GM19463 (cell line): ENCODE results near the gene GPC3.

Source experiments
- ATAC-seq: cut with Tn5 transposase; IDR thresholded peaks from one replicate; pipeline ENCODE4 v1.9.1; 2021; ENCODE audit warnings: mild to moderate bottlenecking, moderate library complexity; ENCODE audit not compliant: unreplicated experiment

Gene GPC3

GRCh38 chrX:133658293-133658911 lies 327.0 kb downstream of the GPC3 start:
- no peak for ATAC-seq

GRCh38 chrX:133655275-133656265 lies 329.8 kb downstream of the GPC3 start:
- ATAC-seq: no peak

GRCh38 chrX:133654811-133655210 lies 330.6 kb downstream of the GPC3 start:
- ATAC-seq: no peak

GRCh38 chrX:133653358-133653757 lies 332.0 kb downstream of the GPC3 start:
- ATAC-seq: no peak

- no peak for ATAC-seq
Measured at GRCh38 chrX:133652185-133652584, 333.2 kb downstream of the GPC3 start.

- no peak for ATAC-seq
Measured at GRCh38 chrX:133650239-133650638, 335.2 kb downstream of the GPC3 start.

GRCh38 chrX:133649651-133650050 lies 335.7 kb downstream of the GPC3 start:
- ATAC-seq: no peak

GRCh38 chrX:133648594-133648993 lies 336.8 kb downstream of the GPC3 start:
- ATAC-seq: no peak

- ATAC-seq: no peak
Measured at GRCh38 chrX:133646719-133647116, 338.7 kb downstream of the GPC3 start.

- ATAC-seq: no peak
Measured at GRCh38 chrX:133645977-133646718, 339.2 kb downstream of the GPC3 start.

GRCh38 chrX:133645256-133645655 lies 340.1 kb downstream of the GPC3 start:
- ATAC-seq: no peak

GRCh38 chrX:133640161-133641015 lies 345.0 kb downstream of the GPC3 start:
- no peak for ATAC-seq

GRCh38 chrX:133639726-133640125 lies 345.7 kb downstream of the GPC3 start:
- no peak for ATAC-seq

- ATAC-seq: no peak
Measured at GRCh38 chrX:133638285-133638684, 347.1 kb downstream of the GPC3 start.

GRCh38 chrX:133637765-133638164 lies 347.6 kb downstream of the GPC3 start:
- no peak for ATAC-seq

- no peak for ATAC-seq
Measured at GRCh38 chrX:133636009-133636408, 349.4 kb downstream of the GPC3 start.

- ATAC-seq: no peak
Measured at GRCh38 chrX:133634416-133634815, 351.0 kb downstream of the GPC3 start.

- ATAC-seq: no peak
Measured at GRCh38 chrX:133633950-133634349, 351.4 kb downstream of the GPC3 start.

- no peak for ATAC-seq
Measured at GRCh38 chrX:133633162-133633561, 352.2 kb downstream of the GPC3 start.

- ATAC-seq: no peak
Measured at GRCh38 chrX:133630362-133630761, 355.0 kb downstream of the GPC3 start.
